ENCODE measurements around the gene LEMD3. TPM values are rescaled to one million over a fixed set of nuclear protein-coding genes. Genes with fewer than 3 reads are reported as not detected.

Gene LEMD3
- total and polyA plus RNA-seq, 2 donors = 21.4 to 25.7 TPM

DNA sequence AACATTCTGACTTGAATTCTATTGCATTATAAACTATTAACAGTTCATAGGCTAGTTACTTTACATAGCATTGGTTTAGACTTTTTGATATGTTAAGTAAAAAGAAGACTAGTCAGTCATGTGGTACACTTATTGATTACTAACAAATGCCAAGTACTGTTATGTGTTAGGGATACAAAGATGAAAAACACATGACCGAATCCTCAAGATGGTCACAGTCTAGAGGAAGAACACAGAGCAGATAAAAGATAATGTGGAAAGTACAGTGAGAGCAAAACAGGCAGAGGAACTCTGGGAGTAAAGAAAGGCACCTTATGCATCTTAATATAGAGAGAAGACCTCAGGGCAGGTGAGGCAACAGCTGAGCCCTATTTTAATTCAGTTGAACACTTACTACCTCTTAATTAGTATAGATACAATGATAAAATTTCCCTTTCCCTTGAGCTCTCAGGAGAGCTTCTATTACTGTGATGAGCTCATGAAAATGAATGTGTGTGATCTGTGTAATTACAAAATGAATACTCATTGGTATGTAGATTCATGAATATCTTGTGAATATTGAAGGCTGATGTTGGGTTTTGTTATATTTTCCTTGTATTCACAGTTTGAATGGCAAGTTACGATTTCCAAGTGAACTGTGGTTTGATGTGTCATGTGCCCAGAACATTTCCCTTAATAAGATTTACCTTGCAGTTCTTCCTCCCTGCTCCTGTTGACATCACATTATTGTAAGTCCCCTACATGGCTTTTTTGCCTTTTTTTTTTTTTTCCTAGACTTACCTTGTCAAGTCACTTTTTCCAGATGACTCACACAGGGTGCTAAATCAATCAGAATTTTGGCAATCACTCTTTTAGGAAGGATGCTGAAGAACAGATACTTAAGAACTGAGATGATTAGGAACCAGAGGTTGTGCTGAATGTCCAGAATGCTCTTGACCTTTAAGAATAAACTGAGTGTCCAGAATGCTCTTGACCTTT lies 79.6 kb downstream of the LEMD3 start:
- Histone ChIP-seq H3K9me3 (ENCODE audit: control insufficient read depth in 2 of 2, insufficient read depth in 1 of 2, low read length in 1 of 2) (no peaks in the 10 kb centered on the region), H3K4me3 (ENCODE audit: low read length in 2 of 2) (no peak overlapping the region), H3K27ac (ENCODE audit: low read depth in 1 of 2, low read length in 1 of 2) (no peak overlapping the region), H3K4me1 (ENCODE audit: control insufficient read depth in 2 of 2, insufficient read depth in 2 of 2, low read length in 2 of 2) (no peaks in the 10 kb centered on the region), H3K36me3 (ENCODE audit: control insufficient read depth in 2 of 2, insufficient read depth in 2 of 2, low read length in 1 of 2) (peaks cover 0 to 24% of the 10 kb centered on the region in 2 donors), H3K27me3 (ENCODE audit: control insufficient read depth in 2 of 2, insufficient read depth in 1 of 2, low read length in 1 of 2) (no peaks in the 10 kb centered on the region)
- DNase-seq (ENCODE audit: low read depth in 6 of 9, low spot score in 9 of 9) = no peak
- 97% methylated on average over 2 of the region's 2 CpGs for WGBS

DNA sequence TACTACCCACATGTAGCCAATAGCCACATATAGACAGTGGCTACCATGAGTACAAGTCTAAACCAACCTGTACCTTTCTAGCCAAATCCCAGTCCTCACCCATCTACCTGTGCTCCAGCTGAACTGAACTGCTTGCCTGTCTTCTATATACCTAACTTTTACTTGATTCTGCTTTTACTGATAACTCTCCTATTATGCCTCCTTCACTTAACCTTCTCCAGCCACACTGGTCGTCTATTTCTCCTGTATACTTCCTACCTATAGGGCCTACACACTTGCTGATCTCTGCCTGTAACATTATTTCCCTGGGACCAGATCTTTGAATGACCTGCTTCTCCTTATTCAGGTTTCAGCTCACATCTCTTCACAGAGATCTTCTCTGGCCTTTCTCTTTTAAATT lies 83.1 kb downstream of the LEMD3 start:
- WGBS = 98% methylated on average over 1 of the region's 1 CpG
- DNase-seq (ENCODE audit: low read depth in 6 of 9, low spot score in 9 of 9) = no peak

DNA sequence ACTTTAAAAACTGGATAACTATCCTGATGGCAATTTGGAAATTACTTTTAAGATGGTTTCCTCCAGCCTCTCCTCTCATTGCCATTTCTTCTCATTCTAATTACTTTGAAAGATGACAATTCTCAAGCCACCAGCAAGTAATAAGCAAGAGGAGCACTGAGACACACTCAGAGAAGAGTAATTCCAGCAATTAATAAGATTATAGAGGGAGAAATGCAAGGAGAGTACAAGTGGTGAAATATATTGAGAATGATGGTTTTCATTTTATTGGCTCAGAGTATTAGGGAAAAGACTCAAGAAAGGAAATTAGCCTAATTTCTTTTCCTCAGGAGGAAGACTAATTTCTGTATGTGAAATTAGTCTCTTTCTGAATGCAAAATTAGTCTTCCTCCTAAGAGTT lies 88.6 kb downstream of the LEMD3 start:
- Histone ChIP-seq H3K27ac (ENCODE audit: low read depth in 1 of 2, low read length in 1 of 2) (no peak overlapping the region), H3K36me3 (ENCODE audit: control insufficient read depth in 2 of 2, insufficient read depth in 2 of 2, low read length in 1 of 2) (no peaks in the 10 kb centered on the region), H3K4me1 (ENCODE audit: control insufficient read depth in 2 of 2, insufficient read depth in 2 of 2, low read length in 2 of 2) (no peaks in the 10 kb centered on the region), H3K27me3 (ENCODE audit: control insufficient read depth in 2 of 2, insufficient read depth in 1 of 2, low read length in 1 of 2) (no peaks in the 10 kb centered on the region), H3K9me3 (ENCODE audit: control insufficient read depth in 2 of 2, insufficient read depth in 1 of 2, low read length in 1 of 2) (no peaks in the 10 kb centered on the region), H3K4me3 (ENCODE audit: low read length in 2 of 2) (no peak overlapping the region)
- DNase-seq (ENCODE audit: low read depth in 6 of 9, low spot score in 9 of 9) = no peak

More for the DNA sequence above, 83.1 kb downstream of the LEMD3 start:
- Histone ChIP-seq H3K36me3 (ENCODE audit: control insufficient read depth in 2 of 2, insufficient read depth in 2 of 2, low read length in 1 of 2) (peaks cover 0 to 6% of the 10 kb centered on the region in 2 donors), H3K4me1 (ENCODE audit: control insufficient read depth in 2 of 2, insufficient read depth in 2 of 2, low read length in 2 of 2) (no peaks in the 10 kb centered on the region), H3K27me3 (ENCODE audit: control insufficient read depth in 2 of 2, insufficient read depth in 1 of 2, low read length in 1 of 2) (no peaks in the 10 kb centered on the region), H3K27ac (ENCODE audit: low read depth in 1 of 2, low read length in 1 of 2) (no peak overlapping the region), H3K4me3 (ENCODE audit: low read length in 2 of 2) (no peak overlapping the region), H3K9me3 (ENCODE audit: control insufficient read depth in 2 of 2, insufficient read depth in 1 of 2, low read length in 1 of 2) (no peaks in the 10 kb centered on the region)

DNA sequence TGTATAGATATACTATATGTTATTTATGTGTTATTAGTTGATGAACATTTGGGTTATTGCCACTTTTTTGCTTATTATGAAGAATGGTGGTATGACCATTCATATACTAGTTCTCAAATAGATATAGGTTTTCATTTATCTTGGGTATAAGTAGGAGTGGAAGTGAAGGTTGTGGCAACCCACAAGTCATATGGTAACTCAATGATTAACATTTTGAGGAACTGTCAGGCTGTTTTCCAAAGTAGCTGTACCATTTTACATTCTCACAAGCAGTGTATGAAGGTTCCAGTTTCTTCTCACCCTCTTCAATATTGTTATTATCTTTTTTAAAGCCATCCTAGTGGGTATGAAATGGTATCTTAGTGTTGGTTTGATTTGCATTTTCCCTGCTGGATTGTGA lies 90.1 kb downstream of the LEMD3 start:
- DNase-seq (ENCODE audit: low read depth in 6 of 9, low spot score in 9 of 9) = no peak
- H3K36me3 ChIP-seq (ENCODE audit: control insufficient read depth in 2 of 2, insufficient read depth in 2 of 2, low read length in 1 of 2) = no peaks in the 10 kb centered on the region
- H3K27ac ChIP-seq (ENCODE audit: low read depth in 1 of 2, low read length in 1 of 2) = no peak overlapping the region
- no peaks in the 10 kb centered on the region for H3K27me3 ChIP-seq (ENCODE audit: control insufficient read depth in 2 of 2, insufficient read depth in 1 of 2, low read length in 1 of 2)
- H3K4me1 ChIP-seq (ENCODE audit: control insufficient read depth in 2 of 2, insufficient read depth in 2 of 2, low read length in 2 of 2) = no peaks in the 10 kb centered on the region
- no peaks in the 10 kb centered on the region for H3K9me3 ChIP-seq (ENCODE audit: control insufficient read depth in 2 of 2, insufficient read depth in 1 of 2, low read length in 1 of 2)
- H3K4me3 ChIP-seq (ENCODE audit: low read length in 2 of 2) = no peak overlapping the region

DNA sequence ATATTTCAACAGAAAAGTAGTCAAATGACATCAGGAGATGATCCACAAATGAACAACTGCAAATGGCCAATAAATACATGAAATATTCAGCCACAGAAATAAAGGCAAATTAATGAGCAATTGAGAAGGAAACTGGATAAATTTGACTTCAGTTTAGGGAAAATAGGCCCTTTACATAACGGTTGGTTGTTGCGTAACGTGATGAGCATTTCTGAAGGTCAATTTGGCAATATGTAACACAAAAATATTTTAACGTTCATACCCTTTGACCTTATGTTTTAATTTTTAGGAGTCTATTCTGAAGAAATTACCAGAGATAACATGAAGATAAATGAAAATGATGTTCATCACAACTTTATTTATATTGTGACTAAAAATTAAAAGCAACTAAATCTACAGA lies 94.4 kb downstream of the LEMD3 start:
- H3K36me3 ChIP-seq (ENCODE audit: control insufficient read depth in 2 of 2, insufficient read depth in 2 of 2, low read length in 1 of 2) = no peaks in the 10 kb centered on the region
- H3K27me3 ChIP-seq (ENCODE audit: control insufficient read depth in 2 of 2, insufficient read depth in 1 of 2, low read length in 1 of 2) = no peaks in the 10 kb centered on the region
- no peaks in the 10 kb centered on the region for H3K4me1 ChIP-seq (ENCODE audit: control insufficient read depth in 2 of 2, insufficient read depth in 2 of 2, low read length in 2 of 2)
- no peak for DNase-seq (ENCODE audit: low read depth in 6 of 9, low spot score in 9 of 9)
- WGBS = 97% methylated on average over 4 of the region's 4 CpGs
- no peaks in the 10 kb centered on the region for H3K9me3 ChIP-seq (ENCODE audit: control insufficient read depth in 2 of 2, insufficient read depth in 1 of 2, low read length in 1 of 2)
- no peak overlapping the region for H3K27ac ChIP-seq (ENCODE audit: low read depth in 1 of 2, low read length in 1 of 2)
- H3K4me3 ChIP-seq (ENCODE audit: low read length in 2 of 2) = no peak overlapping the region

DNA sequence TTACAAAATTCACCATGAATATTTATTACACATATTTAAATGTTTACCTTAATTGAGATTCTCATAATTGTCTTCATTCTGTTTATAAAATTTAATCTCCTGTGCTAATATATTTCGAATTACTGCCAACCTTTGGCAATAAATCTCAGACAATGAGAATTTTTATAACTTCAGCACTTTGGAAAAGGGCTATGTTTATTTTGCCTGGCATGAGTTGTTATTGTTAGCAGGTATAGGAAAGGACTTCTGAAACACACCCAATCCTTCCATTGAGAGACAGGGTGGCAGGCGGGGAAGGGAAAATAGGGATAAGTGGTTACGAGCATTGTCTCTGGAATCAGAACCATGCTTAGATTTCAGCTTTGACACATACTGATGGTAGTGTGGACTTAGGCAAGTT lies 97.0 kb downstream of the LEMD3 start:
- Histone ChIP-seq H3K4me3 (ENCODE audit: low read length in 2 of 2) (no peak overlapping the region), H3K27ac (ENCODE audit: low read depth in 1 of 2, low read length in 1 of 2) (no peak overlapping the region), H3K4me1 (ENCODE audit: control insufficient read depth in 2 of 2, insufficient read depth in 2 of 2, low read length in 2 of 2) (no peaks in the 10 kb centered on the region), H3K36me3 (ENCODE audit: control insufficient read depth in 2 of 2, insufficient read depth in 2 of 2, low read length in 1 of 2) (no peaks in the 10 kb centered on the region), H3K9me3 (ENCODE audit: control insufficient read depth in 2 of 2, insufficient read depth in 1 of 2, low read length in 1 of 2) (no peaks in the 10 kb centered on the region), H3K27me3 (ENCODE audit: control insufficient read depth in 2 of 2, insufficient read depth in 1 of 2, low read length in 1 of 2) (no peaks in the 10 kb centered on the region)
- 98% methylated on average over 3 of the region's 3 CpGs for WGBS
- no peak for DNase-seq (ENCODE audit: low read depth in 6 of 9, low spot score in 9 of 9)

DNA sequence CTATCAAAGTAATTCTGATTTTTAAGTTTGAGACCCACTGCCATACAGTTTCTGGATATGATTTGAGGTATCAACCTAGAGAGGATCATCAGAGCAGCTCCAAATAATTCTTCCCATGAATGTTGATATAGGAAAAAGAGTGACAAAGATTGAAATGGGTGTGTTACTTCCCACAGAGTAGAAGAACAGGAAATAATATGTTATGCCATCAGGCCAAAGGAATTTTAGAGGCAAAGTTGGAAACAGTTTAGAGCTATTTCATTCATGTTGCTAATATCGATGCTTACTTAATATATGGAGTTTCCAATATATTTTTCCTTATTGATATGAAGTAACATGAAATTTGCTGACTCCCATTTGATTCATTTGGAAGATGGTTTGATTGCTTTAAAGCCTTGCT lies 100.2 kb downstream of the LEMD3 start:
- WGBS = 93% methylated on average over 1 of the region's 1 CpG
- DNase-seq (ENCODE audit: low read depth in 6 of 9, low spot score in 9 of 9) = no peak
- no peaks in the 10 kb centered on the region for H3K36me3 ChIP-seq (ENCODE audit: control insufficient read depth in 2 of 2, insufficient read depth in 2 of 2, low read length in 1 of 2)
- no peaks in the 10 kb centered on the region for H3K9me3 ChIP-seq (ENCODE audit: control insufficient read depth in 2 of 2, insufficient read depth in 1 of 2, low read length in 1 of 2)
- H3K27me3 ChIP-seq (ENCODE audit: control insufficient read depth in 2 of 2, insufficient read depth in 1 of 2, low read length in 1 of 2) = no peaks in the 10 kb centered on the region
- H3K4me1 ChIP-seq (ENCODE audit: control insufficient read depth in 2 of 2, insufficient read depth in 2 of 2, low read length in 2 of 2) = no peaks in the 10 kb centered on the region
- H3K27ac ChIP-seq (ENCODE audit: low read depth in 1 of 2, low read length in 1 of 2) = no peak overlapping the region
- no peak overlapping the region for H3K4me3 ChIP-seq (ENCODE audit: low read length in 2 of 2)

DNA sequence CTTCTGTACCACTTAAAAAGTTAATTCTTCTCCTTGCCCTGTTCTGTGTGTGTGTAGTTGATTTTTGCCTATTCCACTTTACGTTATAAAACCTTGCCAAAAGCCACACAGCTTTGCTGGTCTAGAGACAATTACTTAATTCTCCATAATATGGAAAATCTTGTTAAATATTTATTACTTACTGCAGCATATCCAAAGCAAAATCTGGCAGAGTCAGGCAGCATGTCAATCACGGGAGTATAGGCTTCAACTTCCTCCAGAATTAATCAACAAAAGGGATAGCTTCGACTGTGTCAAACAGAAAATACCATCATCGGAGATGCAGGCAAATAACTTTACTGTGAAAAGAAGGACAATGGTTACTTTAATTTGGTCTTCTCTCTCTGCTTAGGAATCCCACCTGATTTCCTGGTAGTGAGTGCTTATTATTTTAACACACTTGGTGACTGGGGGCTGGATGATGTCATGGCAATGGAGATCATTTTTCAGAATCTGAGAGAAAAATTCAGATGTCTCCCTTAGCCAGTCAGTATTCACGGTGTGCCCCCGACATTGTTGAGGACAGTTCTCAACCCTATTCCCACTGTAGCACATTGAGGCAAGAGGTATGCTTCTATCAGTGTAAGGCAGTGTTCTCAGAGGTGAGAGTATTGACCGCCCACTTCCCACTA lies 105.4 kb downstream of the LEMD3 start:
- Histone ChIP-seq H3K4me3 (ENCODE audit: low read length in 2 of 2) (no peak overlapping the region), H3K9me3 (ENCODE audit: control insufficient read depth in 2 of 2, insufficient read depth in 1 of 2, low read length in 1 of 2) (peaks cover 0 to 1% of the 10 kb centered on the region in 2 donors), H3K36me3 (ENCODE audit: control insufficient read depth in 2 of 2, insufficient read depth in 2 of 2, low read length in 1 of 2) (no peaks in the 10 kb centered on the region), H3K27ac (ENCODE audit: low read depth in 1 of 2, low read length in 1 of 2) (no peak overlapping the region), H3K27me3 (ENCODE audit: control insufficient read depth in 2 of 2, insufficient read depth in 1 of 2, low read length in 1 of 2) (peaks cover 0 to 19% of the 10 kb centered on the region in 2 donors), H3K4me1 (ENCODE audit: control insufficient read depth in 2 of 2, insufficient read depth in 2 of 2, low read length in 2 of 2) (peaks cover 0 to 8% of the 10 kb centered on the region in 2 donors)
- 94% methylated on average over 7 of the region's 7 CpGs for WGBS
- DNase-seq (ENCODE audit: low read depth in 6 of 9, low spot score in 9 of 9) = no peak

DNA sequence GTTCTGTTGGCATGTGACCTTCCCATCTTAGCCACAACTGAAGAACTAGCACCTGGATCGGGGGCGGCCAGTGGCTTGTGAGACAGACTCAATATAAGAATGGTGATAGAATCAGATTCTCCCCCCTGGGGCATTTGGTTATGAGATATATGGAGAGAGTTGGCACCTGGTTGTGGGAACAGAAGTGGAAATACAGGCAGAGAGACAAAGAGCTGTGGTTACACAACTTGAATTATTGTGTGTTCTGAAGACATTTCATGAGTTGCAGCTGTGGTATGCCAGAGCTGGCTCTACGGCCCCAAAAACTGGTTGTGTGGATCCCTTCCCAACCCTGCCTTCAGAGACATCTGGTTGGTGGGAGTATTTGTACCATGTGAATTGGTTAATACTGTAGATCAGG lies 106.2 kb downstream of the LEMD3 start:
- Histone ChIP-seq H3K4me1 (ENCODE audit: control insufficient read depth in 2 of 2, insufficient read depth in 2 of 2, low read length in 2 of 2) (peaks cover 0 to 8% of the 10 kb centered on the region in 2 donors), H3K9me3 (ENCODE audit: control insufficient read depth in 2 of 2, insufficient read depth in 1 of 2, low read length in 1 of 2) (peaks cover 0 to 1% of the 10 kb centered on the region in 2 donors), H3K27me3 (ENCODE audit: control insufficient read depth in 2 of 2, insufficient read depth in 1 of 2, low read length in 1 of 2) (peaks cover 0 to 19% of the 10 kb centered on the region in 2 donors), H3K4me3 (ENCODE audit: low read length in 2 of 2) (no peak overlapping the region), H3K36me3 (ENCODE audit: control insufficient read depth in 2 of 2, insufficient read depth in 2 of 2, low read length in 1 of 2) (no peaks in the 10 kb centered on the region), H3K27ac (ENCODE audit: low read depth in 1 of 2, low read length in 1 of 2) (no peak overlapping the region)
- WGBS = 9% methylated on average over 3 of the region's 3 CpGs
- DNase-seq (ENCODE audit: low read depth in 6 of 9, low spot score in 9 of 9) = peak in 1 of 9 donors; percentile 18

Data from thymus (tissue), 11 donors.